GM21360 (cell line): Measurements from ENCODE around the gene CMIP.
"Not testable (repeated sequence)": the region's sequence is repeated elsewhere in the genome, so short reads cannot be mapped to it uniquely, and the experiment has no call there.

Source experiments
- ATAC-seq: cut with Tn5 transposase; IDR thresholded peaks from one replicate; pipeline ENCODE4 v1.9.1; 2021; ENCODE audit warnings: mild to moderate bottlenecking, moderate library complexity; ENCODE audit not compliant: unreplicated experiment

The CMIP gene

DNA sequence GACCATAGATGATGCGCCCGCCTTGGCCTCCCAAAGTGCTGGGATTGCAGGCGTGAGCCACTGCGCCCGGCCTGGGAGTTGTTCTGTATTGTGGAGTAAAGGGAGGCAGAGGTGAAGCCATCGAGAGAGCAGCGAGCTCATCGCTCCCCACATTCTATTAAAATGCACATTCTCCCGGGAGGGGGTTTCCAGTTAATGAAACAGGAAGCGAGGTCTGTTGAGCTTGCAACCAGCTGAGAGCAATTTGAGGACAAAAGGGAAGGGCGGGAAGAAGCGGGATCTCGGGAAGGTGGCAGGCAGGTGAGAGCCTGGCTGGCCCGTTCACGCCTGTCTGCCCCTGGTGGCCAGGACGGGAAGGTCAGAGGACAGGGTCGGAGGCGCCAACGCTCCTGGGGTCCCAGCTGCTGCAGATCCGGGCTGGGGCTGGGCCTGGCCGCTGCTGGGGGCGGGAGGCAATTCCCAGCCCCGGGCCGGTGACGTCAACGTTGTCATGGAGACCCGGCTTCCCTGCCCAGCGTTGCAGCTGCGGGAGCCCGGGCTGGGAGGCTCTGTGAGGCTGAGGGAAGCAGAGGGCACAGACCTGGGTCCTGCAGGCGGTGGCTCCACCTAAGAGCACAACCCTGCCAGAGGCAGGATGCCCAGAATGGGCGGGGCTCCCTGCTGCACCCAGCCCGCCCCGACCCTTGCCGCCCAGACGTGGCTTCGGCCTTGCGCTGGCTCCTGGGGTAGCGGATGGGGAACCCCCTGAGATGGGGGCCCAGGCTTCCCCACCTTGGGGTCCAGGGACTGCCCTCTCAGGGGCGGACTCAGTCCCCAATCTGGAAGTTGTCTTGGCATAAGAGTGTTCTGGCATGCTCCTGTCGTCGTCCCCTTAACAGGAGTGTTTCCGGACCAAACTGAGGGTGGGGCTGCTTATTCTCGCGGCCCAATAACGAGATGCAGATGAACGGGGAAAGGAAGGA is 285.8 kb downstream of the CMIP start:
- ATAC-seq, result peak; percentile 78

DNA sequence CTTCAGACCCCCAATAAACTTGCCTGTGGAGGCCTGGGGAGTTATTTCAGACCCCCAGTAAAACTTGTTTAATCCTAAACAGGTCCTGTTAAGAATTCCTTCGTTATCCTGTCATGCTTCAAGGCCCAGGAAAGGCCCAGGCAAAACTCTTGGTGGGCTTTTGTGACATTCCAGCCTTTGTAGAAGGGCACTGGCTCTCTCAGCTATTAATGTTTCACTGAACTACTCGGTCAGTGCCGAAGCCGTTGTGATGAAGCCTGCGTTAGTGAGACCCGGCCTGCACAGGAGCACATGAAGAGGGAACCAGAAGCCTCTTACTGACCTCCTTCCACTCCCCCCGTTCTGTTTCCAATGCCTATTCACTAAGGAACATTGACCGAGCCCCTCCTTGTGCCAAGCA is 287.0 kb downstream of the CMIP start:
- ATAC-seq, result no peak

DNA sequence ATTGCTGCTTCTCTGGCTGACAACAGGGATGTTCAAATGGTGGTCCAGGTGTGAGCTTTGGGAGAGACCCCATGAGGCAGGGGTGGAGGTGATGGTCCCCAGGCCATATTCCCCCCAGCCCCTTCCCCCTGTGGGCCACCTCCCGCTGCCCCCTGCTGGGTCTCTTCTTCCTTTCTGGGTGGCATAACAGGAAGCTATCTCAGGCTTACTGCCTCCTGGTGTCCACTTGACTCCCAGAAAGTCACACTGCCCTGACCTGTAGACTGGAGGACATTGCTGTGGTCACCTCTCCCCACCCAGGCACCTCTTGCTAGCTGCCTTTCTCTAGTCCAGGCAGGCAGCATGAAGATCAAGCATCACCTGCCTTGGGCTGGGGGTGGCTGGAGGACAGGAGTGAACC is 288.1 kb downstream of the CMIP start:
- ATAC-seq, result no peak

GRCh38 chr16:81733295-81733694 is 288.7 kb downstream of the CMIP start:
- ATAC-seq, result no peak

- ATAC-seq, result no peak
Observed at GRCh38 chr16:81734632-81735434, 290.2 kb downstream of the CMIP start.

GRCh38 chr16:81737885-81738536 is 293.4 kb downstream of the CMIP start:
- ATAC-seq, result peak; percentile 45

DNA sequence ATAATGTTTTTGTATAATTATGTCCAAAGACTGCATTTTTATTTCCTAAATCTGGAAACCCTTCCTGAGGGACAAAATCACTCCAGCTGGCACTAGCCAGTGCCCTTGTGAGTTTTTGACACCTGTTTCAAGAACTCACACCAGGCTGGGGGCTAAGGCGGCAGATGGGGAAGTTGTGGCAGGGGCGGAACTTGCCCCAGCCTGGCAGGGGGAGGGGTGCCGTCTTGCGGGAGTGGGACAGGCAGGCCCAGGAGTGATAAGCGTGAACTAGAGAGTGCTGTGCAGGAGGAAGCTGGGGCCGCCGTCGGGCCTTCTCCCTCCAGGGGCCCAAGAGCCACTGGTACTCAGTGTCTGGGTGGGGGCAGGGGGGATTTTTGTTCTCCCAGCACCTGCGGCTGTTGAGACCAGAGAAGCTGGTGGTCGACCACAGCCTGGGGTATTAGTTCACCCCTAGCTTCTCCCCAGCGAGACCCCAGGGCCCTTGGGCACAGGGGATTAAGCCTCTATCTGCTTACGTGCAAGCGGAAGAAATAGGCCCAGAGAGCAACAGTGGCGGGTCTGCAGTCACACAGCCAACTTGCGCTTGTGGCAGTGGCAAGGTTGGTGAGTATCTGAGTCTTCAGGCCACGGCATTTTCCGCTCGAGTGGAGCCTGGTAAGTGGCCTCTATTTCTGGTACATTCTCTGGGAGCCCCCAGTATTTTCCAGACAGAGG is 294.3 kb downstream of the CMIP start:
- ATAC-seq, result no peak

DNA sequence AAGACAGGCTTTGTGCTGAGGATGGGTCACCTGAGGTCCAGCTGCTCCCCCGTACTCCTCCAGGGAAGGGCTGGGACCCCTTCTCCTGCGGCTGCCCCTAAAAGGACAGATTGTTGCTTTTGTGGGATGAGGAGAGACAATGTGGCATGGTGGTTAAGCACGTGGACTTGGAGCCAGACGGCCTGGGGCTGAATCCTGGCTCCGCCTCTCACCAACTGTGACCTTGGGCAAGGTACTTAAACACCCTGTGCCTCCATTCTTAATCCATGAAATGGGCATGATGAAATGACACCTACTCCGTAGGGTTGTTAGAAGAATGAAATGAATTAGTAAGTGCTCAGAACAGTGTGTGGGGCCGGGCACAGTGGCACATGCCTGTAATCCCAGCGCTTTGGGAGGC is 294.9 kb downstream of the CMIP start:
- no peak for ATAC-seq

DNA sequence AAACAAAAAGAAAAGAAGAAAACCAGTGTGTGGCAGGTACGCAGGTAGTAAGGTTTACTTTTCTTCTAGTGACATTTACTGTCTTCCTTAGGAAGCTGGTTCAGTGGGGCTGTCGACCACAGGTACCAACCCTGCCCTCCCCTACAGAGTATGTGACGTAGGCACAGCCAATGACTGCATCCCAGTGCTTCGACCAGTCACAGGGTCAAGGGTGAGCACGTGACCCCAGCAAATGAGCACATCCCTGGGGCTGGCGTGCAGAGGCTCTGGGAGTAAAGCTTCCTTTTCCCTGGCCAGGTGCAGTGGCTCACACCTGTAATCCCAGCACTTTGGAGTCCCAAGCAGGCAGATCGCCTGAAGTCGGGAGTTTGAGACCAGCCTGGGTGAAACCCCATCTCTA is 295.6 kb downstream of the CMIP start:
- peak; percentile 74 for ATAC-seq

DNA sequence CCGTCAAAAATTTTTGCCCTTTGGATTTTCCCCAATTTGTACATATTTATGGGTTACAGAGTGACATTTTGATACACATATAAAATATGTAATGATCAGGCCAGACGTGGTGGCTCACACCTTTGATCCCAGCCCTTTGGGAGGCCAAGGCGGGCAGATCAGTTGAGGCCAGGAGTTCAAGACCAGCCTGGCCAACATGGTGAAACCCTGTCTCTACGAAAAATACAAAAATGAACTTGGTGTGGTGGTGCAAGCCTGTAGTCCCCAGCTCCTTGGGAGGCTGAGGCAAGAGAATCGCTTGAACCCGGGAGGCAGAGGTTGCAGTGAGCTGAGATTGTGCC is 296.8 kb downstream of the CMIP start:
- not testable (repeated sequence) for ATAC-seq

DNA sequence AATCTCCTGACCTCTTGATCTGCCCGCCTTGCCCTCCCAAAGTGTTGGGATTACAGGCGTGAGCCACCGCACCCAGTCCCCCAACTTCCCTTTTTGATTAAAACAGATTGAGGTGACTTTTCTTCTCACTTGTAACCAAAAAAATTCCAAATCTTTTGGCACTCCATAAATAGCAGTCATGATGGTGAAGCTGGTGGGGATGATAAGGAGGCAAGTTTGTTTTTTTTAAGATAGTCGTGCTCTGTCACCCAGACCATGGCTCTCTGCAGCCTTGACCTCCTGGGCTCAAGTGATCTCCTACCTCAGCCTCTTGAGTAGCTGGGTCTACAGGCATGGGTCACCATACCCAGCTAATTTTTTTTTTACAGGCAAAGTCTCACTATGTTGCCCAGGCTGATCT is 299.8 kb downstream of the CMIP start:
- ATAC-seq, result no peak

DNA sequence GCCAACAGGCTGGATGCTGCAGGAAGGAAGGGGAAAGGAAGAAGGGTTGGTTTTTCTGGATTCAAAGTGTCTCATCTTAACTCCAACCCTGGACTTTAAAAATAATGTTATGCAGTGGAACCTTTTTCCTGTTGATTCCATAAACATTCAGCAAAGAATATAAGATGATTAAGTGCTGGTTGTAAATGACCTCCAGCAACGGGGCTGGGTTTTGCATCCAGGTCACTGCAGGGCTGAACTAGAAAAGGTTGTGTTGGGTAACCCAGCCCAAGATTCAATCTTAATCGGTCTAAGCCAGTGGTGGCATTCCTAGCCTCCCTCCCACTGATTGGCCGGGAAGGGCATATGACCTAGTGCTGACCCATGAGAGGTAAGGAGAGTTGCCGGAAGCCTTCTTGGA is 300.3 kb downstream of the CMIP start:
- no peak for ATAC-seq

DNA sequence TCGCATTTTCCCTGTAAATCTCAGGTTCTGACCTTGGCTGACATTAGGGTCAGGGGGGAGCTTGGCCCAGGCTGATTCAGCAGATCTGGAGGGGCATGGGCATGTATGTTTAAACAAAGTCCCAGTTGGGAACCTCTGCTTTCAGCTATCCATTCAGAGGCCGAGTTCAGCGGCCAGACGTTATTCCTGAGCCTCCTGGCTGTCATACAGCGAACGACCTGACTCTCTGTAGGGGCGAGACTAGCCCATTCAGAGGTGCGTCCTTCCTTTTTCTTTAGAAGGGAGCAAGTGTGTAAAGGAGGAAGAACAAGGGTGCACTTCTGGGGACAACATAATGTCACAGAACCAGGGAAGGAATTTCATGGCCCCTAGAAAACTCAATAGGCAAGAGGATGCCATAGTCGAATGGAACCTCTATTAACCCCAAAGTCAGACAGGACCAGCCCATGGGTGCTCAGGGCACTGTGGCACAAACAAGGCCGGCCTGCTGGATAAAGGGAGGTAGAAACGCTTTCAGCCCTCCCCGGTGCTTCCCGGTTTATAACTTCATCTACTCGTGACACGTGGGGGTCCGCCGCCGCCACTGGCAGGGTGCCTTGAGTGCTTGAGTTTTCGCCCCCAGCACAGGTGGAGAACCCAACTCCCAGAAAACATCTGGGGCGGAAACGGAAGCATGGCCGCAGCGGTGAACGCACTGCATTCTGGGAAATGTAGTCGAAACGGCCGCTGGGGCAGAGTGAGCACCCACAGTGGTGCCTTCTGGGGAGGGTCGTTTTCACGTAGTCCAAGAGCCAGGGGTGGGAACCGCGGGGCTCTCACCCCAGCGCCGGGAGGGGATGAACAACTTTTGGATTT is 301.3 kb downstream of the CMIP start:
- peak; percentile 62 for ATAC-seq

- ATAC-seq, result no peak
Observed at GRCh38 chr16:81746566-81746965, 302.0 kb downstream of the CMIP start.

- no peak for ATAC-seq
Observed at GRCh38 chr16:81748476-81749198, 304.0 kb downstream of the CMIP start.

GRCh38 chr16:81752225-81752875 is 307.7 kb downstream of the CMIP start:
- peak; percentile 90 for ATAC-seq

DNA sequence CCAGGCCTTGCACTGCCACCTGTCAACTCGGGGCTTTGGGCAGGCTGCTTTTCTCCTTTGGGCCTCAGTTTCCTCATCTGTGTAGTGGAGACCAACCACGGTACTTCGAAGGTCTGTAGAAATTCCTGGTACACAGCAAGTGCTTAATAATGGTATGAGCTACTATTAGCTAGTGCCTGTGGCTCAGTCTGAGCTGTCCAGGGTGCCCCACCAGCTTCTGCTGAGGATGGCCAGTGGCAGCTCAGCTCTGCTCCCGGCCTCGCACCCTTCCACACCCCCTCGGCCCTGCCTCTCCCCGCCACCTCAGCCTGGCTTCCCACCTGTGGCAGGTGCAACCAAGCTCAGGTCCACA is 308.2 kb downstream of the CMIP start:
- ATAC-seq, result no peak

DNA sequence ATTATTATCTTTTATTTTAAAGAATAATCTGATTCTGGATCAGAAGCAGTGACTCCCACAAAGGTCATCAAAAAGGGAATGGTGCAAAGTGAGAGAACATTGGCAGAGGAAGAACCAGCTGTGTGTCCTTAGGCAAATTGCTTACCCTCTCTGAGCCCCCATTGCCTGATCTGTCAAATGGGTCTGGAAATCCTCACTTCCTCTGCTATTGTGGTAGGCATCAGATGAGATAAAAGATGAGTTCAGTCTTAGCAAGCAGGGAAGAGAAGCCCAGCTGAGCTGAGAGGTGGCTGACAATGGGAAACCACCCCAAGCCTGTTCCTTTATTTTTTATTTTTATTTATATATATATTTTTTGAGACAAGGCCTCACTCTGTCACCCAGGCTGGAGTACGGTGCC is 310.2 kb downstream of the CMIP start:
- ATAC-seq, result no peak
